B cell (primary cell): ENCODE data around the gene BUB1B.

Experiments used
- CTCF ChIP-seq: fragments of 200-600 bp; IDR thresholded peaks from one replicate; pipeline ENCODE4 v1.8.0; 2022; ENCODE audit warnings: antibody characterized with exemption, mild to moderate bottlenecking
- EZH2 ChIP-seq: IDR thresholded peaks from 2 replicates; pipeline ENCODE4 v1.6.1; 2012; ENCODE audit warnings: borderline replicate concordance, low read depth, mild to moderate bottlenecking, moderate library complexity, low read length; ENCODE audit not compliant: insufficient read depth, poor library complexity, severe bottlenecking

- no peak for TF ChIP-seq CTCF
- no peak for TF ChIP-seq EZH2
These were observed 27.3 kb upstream of the BUB1B start for GRCh38 chr15:40133544-40133943.
